ENCODE results near the gene SCN5A.

SCN5A gene

DNA sequence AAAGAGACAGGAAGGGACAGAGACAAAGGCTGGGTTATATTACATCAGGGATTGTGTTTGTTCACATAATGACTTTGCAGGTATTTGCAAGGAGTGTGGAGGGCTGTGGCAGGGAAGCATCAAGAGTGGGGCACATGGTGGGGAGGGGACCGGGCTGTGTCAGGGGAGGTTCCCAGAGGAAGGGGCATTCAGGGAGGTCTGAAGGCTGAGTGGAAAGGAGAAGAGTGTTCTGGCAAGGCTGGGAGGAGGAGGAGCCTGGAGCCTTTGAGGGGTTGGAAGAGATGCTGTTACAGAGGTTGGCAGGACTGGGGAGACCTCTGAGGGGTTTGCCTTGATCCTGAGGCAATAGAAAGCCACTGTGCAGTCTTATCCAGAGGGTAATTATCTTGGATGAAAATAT lies 103.9 kb downstream of the SCN5A start:
- no peak for DNase-seq (ENCODE audit: low spot score)
- in situ Hi-C loops (cut with MboI; ENCODE audit: low sequenced_read_pairs, unreplicated experiment) = no loop called here
- TF ChIP-seq, protein P1, sequence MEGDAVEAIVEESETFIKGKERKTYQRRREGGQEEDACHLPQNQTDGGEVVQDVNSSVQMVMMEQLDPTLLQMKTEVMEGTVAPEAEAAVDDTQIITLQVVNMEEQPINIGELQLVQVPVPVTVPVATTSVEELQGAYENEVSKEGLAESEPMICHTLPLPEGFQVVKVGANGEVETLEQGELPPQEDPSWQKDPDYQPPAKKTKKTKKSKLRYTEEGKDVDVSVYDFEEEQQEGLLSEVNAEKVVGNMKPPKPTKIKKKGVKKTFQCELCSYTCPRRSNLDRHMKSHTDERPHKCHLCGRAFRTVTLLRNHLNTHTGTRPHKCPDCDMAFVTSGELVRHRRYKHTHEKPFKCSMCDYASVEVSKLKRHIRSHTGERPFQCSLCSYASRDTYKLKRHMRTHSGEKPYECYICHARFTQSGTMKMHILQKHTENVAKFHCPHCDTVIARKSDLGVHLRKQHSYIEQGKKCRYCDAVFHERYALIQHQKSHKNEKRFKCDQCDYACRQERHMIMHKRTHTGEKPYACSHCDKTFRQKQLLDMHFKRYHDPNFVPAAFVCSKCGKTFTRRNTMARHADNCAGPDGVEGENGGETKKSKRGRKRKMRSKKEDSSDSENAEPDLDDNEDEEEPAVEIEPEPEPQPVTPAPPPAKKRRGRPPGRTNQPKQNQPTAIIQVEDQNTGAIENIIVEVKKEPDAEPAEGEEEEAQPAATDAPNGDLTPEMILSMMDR (IDR thresholded peaks at IDR 0.05; ENCODE audit: borderline replicate concordance, control extremely low read depth, extremely low read depth, insufficient read depth, missing control alignments) = no peak

DNA sequence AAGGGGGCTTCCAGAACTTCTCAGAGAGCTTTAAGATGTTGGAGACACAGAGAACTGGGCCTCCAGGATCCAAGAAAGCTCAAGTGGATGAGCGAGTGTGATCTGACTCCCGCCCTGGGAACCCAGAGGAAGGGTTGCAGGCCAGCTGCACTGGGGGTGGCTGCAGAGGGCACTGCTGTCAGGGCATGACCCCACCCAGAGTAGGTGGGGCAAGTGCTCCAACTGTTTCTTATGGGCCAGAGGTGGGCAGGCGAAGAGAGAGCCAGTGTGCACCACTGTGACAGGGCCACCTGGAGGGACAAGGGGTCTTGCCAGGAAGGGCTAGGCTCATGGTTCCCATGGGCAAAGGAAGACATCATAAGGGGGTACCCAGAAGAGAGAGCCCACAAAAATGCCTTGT lies 104.6 kb downstream of the SCN5A start:
- in situ Hi-C loops (cut with MboI; ENCODE audit: low sequenced_read_pairs, unreplicated experiment) = no loop called here
- TF ChIP-seq, protein P1 (IDR thresholded peaks at IDR 0.05; ENCODE audit: borderline replicate concordance, control extremely low read depth, extremely low read depth, insufficient read depth, missing control alignments) = no peak
- no peak for DNase-seq (ENCODE audit: low spot score)

GRCh38 chr3:38543586-38543985 lies 105.9 kb downstream of the SCN5A start:
- no peak for DNase-seq (ENCODE audit: low spot score)
- in situ Hi-C loops (cut with MboI; ENCODE audit: low sequenced_read_pairs, unreplicated experiment) = no loop called here
- TF ChIP-seq, protein P1 (IDR thresholded peaks at IDR 0.05; ENCODE audit: borderline replicate concordance, control extremely low read depth, extremely low read depth, insufficient read depth, missing control alignments) = no peak

DNA sequence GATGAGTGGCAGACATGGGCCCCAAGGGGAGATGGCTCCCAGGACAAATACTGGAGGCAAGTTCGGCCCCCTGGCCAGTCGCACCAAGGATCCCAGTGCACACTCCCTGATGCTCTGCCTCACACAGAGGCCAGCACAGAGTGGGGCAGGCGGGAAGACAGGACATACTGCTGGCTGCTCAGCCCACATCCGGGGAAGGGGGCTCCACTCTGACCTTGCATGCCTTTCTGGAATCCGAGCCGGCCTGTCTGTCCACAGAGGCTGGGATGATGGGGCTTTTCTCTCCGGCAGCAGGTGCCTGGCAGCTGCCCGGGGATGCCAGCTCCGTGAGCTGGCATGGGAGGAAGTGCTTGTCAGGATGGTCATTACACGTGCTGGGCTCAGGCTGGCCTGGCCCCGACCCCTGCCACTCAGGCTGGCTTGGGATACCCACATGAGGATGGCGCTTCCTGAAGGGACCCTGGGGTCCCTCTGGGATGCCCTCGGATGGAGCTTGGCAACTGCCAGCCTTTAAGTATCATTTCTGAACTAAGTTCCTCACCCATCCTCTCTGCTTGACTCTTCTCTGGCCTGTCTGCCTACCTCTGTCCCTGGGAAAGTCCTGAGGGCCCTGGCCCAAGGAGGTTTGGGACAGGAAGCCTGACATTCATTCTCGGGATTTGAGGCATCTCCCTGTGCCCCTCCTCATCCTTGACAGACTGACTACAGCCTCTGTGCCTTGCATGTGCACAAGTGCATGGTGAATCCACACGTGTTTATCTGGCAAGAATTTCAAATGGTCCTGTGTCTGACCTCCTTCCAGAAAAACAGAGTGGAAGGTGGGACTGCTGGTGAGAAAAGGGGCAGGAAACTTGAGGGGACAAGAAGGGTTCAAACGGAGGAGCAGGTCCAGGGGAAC lies 106.8 kb downstream of the SCN5A start:
- DNase-seq (ENCODE audit: low spot score) = no peak
- TF ChIP-seq, protein P1 (IDR thresholded peaks at IDR 0.05; ENCODE audit: borderline replicate concordance, control extremely low read depth, extremely low read depth, insufficient read depth, missing control alignments) = no peak
- in situ Hi-C loops (cut with MboI; ENCODE audit: low sequenced_read_pairs, unreplicated experiment) = no loop called here

DNA sequence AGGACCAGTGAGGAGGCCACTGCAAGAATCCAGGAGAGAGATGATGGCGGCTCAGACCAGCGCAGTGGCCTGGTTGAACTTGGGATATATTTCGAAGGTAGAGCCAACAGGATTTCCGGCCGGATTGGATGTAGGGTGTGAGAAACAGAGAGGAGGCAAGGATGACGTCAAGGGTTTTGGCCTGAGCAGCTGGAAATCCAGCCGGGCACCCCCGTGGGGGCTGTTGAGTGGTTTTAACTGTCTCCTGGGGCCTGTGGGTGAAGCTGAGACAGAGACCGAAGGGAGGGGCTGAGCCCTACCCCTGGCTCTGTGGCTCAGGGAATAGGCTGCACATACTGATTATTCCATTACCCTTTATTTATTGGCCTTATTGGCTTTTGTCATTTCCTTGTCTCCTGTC lies 107.7 kb downstream of the SCN5A start:
- TF ChIP-seq, protein P1 (IDR thresholded peaks at IDR 0.05; ENCODE audit: borderline replicate concordance, control extremely low read depth, extremely low read depth, insufficient read depth, missing control alignments) = no peak
- no peak for DNase-seq (ENCODE audit: low spot score)
- in situ Hi-C loops (cut with MboI; ENCODE audit: low sequenced_read_pairs, unreplicated experiment) = no loop called here

- TF ChIP-seq, protein P1 (IDR thresholded peaks at IDR 0.05; ENCODE audit: borderline replicate concordance, control extremely low read depth, extremely low read depth, insufficient read depth, missing control alignments) = no peak
- in situ Hi-C loops (cut with MboI; ENCODE audit: low sequenced_read_pairs, unreplicated experiment) = no loop called here
- no peak for DNase-seq (ENCODE audit: low spot score)
These were observed 110.6 kb downstream of the SCN5A start for GRCh38 chr3:38538773-38539353.

Data from GM13976 (cell line).